SH-SY5Y (cell line): ENCODE measurements around the gene PAF1.

ENCODE experiments used
- GATA2 ChIP-seq: IDR thresholded peaks from 2 replicates; pipeline ENCODE4 v1.6.1; 2011; ENCODE audit warnings: mild to moderate bottlenecking, low read depth, low read length
- GATA3 ChIP-seq: IDR thresholded peaks from 2 replicates; pipeline ENCODE4 v1.6.1; 2011; ENCODE audit warnings: low read depth, mild to moderate bottlenecking, low read length, moderate library complexity

PAF1 gene

DNA sequence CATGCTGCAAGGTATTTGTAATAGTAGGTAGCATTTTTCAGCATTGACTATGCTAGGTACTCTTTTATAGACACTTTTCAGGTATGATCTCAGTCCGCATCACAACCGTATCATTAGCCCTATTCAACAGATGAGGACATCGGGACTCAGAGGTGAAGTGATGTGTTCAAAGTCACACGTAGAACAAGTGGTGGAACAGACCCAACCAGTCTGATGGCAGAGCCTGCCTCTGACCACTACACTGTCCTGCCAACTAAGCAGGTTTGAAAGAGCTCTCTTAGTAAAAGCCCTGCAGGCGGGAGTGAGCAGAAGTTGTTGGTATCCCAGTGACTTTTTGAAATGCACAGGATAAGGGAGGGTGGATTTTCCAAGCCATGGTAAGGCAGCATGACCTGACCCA lies 20.2 kb downstream of the PAF1 start:
- TF ChIP-seq GATA3, result no peak
- TF ChIP-seq GATA2, result no peak

- TF ChIP-seq GATA3, result no peak
- TF ChIP-seq GATA2, result no peak
Measured at GRCh38 chr19:39369200-39369599, 21.7 kb downstream of the PAF1 start.

DNA sequence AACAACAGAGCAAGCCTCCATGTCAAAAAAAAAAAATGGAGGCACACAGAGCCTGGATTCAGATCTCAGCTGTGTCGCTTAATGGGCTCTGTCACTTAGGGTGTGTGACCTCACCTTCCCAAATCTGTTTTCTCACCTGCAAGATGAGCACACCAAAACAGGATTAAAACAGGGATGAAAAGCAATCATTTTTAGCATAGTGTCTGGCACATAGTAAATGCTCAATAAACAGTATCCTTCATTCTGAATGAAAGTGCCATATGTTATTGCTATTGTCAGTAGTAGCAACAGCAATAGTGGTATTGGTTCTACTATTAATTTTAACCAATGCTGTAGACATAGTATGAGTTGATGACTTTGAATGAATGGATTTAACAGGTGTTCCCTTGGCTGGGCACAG lies 25.4 kb downstream of the PAF1 start:
- TF ChIP-seq GATA2, result no peak
- TF ChIP-seq GATA3, result no peak

- TF ChIP-seq GATA2, result no peak
- TF ChIP-seq GATA3, result no peak
Measured at GRCh38 chr19:39363901-39364457, 26.9 kb downstream of the PAF1 start.

- no peak for TF ChIP-seq GATA2
- TF ChIP-seq GATA3, result no peak
Measured at GRCh38 chr19:39362682-39363657, 27.9 kb downstream of the PAF1 start.

- no peak for TF ChIP-seq GATA2
- no peak for TF ChIP-seq GATA3
Measured at GRCh38 chr19:39360599-39360998, 30.3 kb downstream of the PAF1 start.

- TF ChIP-seq GATA2, result no peak
- no peak for TF ChIP-seq GATA3
Measured at GRCh38 chr19:39359026-39359425, 31.9 kb downstream of the PAF1 start.

DNA sequence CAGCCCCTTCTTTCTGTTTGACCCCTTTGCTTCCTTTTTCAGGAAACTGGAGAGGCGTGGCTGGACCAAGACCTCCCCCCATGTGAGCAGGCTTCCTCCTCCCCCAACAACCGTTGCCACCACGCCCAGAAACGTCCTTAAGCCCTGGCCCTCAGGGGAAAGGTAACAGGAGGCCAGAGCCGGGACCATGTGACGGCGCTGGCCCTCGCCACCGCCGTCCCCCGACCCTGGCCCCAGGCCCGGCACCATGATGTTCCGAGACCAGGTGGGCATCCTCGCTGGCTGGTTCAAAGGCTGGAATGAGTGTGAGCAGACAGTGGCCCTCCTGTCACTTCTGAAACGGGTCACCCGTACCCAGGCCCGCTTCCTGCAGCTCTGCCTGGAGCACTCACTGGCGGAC lies 34.3 kb downstream of the PAF1 start:
- TF ChIP-seq GATA2 (no peak), GATA3 (no peak)

DNA sequence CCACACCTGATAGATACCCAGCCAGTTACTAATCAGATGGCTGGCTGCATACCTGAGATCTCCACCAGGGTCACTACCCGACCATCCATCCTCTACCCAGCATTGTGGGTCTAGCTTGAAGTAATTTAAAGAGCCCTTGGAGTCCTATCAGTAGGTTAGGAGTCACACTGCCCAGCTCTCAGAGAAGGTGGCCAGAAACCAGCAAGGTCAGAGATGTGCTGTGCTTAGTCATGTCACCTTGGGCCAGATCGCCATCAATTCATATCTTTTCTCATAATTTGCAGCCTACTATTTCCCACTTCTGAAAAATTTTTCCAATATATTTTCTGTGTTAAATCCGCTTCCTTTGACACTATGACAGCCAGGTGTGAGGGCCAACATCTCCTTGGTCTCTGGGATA lies 34.8 kb downstream of the PAF1 start:
- TF ChIP-seq GATA2, result no peak
- TF ChIP-seq GATA3, result no peak

- TF ChIP-seq GATA2, result no peak
- TF ChIP-seq GATA3, result no peak
Measured at GRCh38 chr19:39355253-39355652, 35.7 kb downstream of the PAF1 start.

DNA sequence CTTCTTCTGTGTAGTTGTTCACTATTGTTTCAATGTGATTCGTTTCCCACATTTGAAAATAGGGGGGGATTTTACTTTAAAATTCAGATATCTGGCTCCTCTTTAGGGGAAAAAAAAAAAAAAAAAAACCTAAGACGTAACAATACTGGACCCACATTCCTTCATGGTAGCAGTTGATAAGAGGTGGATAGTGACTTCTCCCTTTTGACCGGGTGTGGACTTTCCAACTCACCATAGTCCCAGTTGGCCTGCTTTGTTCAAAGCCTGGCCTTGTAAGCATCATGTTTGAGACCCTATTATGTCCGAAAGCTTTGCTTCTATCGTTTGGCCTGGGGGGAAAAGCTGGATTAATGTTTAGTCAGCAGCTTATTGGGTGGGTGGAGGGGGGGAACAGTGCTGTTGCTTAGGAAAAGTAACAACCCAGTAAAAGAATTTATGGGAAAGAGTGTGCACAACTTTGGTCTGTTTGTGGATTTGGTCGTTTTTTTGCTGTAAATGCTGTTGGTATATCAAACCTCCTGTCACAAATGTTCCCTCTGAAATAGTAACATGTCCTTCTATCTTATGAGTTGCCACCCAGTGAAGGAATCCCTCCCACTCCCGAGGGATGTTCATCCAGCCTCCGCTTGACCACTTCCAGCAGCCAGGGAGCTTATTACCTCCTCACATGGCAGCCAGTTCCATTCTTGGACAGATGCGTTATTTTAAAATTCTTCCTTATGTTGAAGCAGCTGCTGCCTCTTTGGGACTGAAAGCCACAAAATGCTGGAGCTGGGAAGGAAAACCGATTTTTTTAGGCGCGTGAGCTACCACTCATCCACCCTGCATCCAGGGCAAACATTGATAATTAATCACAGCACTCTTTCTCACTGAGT lies 38.3 kb downstream of the PAF1 start:
- TF ChIP-seq GATA2 (no peak), GATA3 (no peak)

- TF ChIP-seq GATA2, result no peak
- no peak for TF ChIP-seq GATA3
Measured at GRCh38 chr19:39351537-39352064, 39.3 kb downstream of the PAF1 start.

GRCh38 chr19:39350156-39350555 lies 40.8 kb downstream of the PAF1 start:
- TF ChIP-seq GATA3 (no peak), GATA2 (no peak)

DNA sequence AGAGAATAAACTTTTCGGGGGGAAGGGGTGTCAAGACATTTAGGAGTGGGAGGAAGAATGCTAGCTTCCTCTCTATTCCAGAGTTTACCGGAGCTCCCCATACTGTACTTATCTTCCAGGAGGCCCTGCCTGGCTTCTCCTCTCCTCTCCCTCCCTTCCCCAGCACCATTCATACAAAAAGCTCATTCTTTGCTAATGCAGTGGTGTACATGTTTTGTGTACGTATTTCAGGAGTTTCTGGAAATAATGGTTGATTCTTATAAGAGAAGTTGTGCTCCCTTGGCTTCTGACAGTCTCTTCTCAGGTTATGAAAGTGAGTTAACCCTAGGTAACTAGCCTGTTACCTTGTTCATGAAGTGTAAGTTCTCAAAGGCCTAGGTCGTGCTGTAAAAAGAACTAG lies 41.6 kb downstream of the PAF1 start:
- no peak for TF ChIP-seq GATA3
- TF ChIP-seq GATA2, result no peak
